SK-N-SH (cell line): Measurements from ENCODE around the gene CCDC40.

Source experiments
- MXI1 ChIP-seq: IDR thresholded peaks from 2 replicates; pipeline ENCODE4 v1.6.1; 2012; ENCODE audit warnings: mild to moderate bottlenecking, low read depth, low read length, improper control_type of control experiment
- RFX5 ChIP-seq: IDR thresholded peaks from 2 replicates; pipeline ENCODE4 v1.6.1; 2012; ENCODE audit warnings: mild to moderate bottlenecking, improper control_type of control experiment, low read length
- SMC3 ChIP-seq: IDR thresholded peaks from 2 replicates; pipeline ENCODE4 v1.6.1; 2012; ENCODE audit warnings: low read depth, low read length, improper control_type of control experiment
- YY1 ChIP-seq: IDR thresholded peaks from 2 replicates; pipeline ENCODE4 v1.4.0; 2012; ENCODE audit warnings: low read depth, mild to moderate bottlenecking
- TF ChIP-seq, protein P1 (sequence below): fragments of 200-600 bp; sonication (generic); IDR thresholded peaks from 2 replicates; pipeline ENCODE4 v1.6.1; 2017; ENCODE audit warnings: antibody characterized with exemption, mild to moderate bottlenecking, moderate library complexity

DNA sequence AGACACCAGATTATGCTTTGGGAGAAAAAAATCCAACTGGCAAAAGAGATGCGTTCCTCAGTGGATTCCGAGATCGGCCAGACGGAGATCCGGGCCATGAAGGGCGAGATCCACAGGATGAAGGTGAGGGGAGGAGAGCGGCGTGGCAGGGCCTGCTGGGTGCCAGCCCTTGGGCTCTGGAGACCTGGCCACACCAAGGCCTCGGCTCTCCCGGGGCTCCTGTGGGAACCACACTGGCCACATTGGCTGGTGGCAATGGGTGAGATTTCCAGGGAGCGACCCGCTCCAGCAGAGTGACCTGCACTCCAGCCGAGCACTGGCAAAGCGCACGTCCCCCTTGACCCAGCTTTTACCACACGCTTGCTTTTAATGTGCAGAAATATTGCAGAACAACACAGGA lies 53.3 kb downstream of the CCDC40 start:
- TF ChIP-seq, protein P1, sequence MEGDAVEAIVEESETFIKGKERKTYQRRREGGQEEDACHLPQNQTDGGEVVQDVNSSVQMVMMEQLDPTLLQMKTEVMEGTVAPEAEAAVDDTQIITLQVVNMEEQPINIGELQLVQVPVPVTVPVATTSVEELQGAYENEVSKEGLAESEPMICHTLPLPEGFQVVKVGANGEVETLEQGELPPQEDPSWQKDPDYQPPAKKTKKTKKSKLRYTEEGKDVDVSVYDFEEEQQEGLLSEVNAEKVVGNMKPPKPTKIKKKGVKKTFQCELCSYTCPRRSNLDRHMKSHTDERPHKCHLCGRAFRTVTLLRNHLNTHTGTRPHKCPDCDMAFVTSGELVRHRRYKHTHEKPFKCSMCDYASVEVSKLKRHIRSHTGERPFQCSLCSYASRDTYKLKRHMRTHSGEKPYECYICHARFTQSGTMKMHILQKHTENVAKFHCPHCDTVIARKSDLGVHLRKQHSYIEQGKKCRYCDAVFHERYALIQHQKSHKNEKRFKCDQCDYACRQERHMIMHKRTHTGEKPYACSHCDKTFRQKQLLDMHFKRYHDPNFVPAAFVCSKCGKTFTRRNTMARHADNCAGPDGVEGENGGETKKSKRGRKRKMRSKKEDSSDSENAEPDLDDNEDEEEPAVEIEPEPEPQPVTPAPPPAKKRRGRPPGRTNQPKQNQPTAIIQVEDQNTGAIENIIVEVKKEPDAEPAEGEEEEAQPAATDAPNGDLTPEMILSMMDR: no peak
- TF ChIP-seq MXI1: no peak
- no peak for TF ChIP-seq SMC3
- TF ChIP-seq YY1: no peak
- TF ChIP-seq RFX5: no peak
